GM18499 (cell line): ENCODE results near the gene OPCML.

Source experiments
- ATAC-seq: cut with Tn5 transposase; IDR thresholded peaks from one replicate; pipeline ENCODE4 v1.9.1; 2021; ENCODE audit warnings: moderate number of reproducible peaks; ENCODE audit not compliant: insufficient read depth, unreplicated experiment

OPCML gene

GRCh38 chr11:132977746-132978145 is 554.6 kb downstream of the OPCML start:
- no peak for ATAC-seq

- ATAC-seq, result no peak
Observed at GRCh38 chr11:132977241-132977640, 555.1 kb downstream of the OPCML start.

GRCh38 chr11:132976115-132976514 is 556.2 kb downstream of the OPCML start:
- no peak for ATAC-seq

- ATAC-seq, result no peak
Observed at GRCh38 chr11:132973686-132974085, 558.6 kb downstream of the OPCML start.

- no peak for ATAC-seq
Observed at GRCh38 chr11:132972565-132972964, 559.7 kb downstream of the OPCML start.

GRCh38 chr11:132971351-132971750 is 561.0 kb downstream of the OPCML start:
- ATAC-seq, result no peak

- no peak for ATAC-seq
Observed at GRCh38 chr11:132969892-132970291, 562.4 kb downstream of the OPCML start.

GRCh38 chr11:132962041-132962440 is 570.3 kb downstream of the OPCML start:
- ATAC-seq, result no peak

- no peak for ATAC-seq
Observed at GRCh38 chr11:132961453-132961852, 570.8 kb downstream of the OPCML start.

GRCh38 chr11:132960273-132961078 is 571.8 kb downstream of the OPCML start:
- ATAC-seq, result no peak

GRCh38 chr11:132959693-132960092 is 572.6 kb downstream of the OPCML start:
- no peak for ATAC-seq

GRCh38 chr11:132957881-132958280 is 574.4 kb downstream of the OPCML start:
- no peak for ATAC-seq

- no peak for ATAC-seq
Observed at GRCh38 chr11:132948252-132948651, 584.0 kb downstream of the OPCML start.

- ATAC-seq, result no peak
Observed at GRCh38 chr11:132944569-132944944, 587.7 kb downstream of the OPCML start.

- ATAC-seq, result no peak
Observed at GRCh38 chr11:132943706-132944568, 588.4 kb downstream of the OPCML start.

- ATAC-seq, result no peak
Observed at GRCh38 chr11:132943357-132943705, 589.0 kb downstream of the OPCML start.

- no peak for ATAC-seq
Observed at GRCh38 chr11:132942611-132943356, 589.5 kb downstream of the OPCML start.

GRCh38 chr11:132941761-132942160 is 590.5 kb downstream of the OPCML start:
- ATAC-seq, result no peak

- no peak for ATAC-seq
Observed at GRCh38 chr11:132941024-132941646, 591.2 kb downstream of the OPCML start.

GRCh38 chr11:132937016-132937415 is 595.3 kb downstream of the OPCML start:
- no peak for ATAC-seq
